Measurements from ENCODE around the gene CRLF1. TPM values are rescaled to one million over a fixed set of nuclear protein-coding genes. Genes with fewer than 3 reads are reported as not detected.
"Not testable (repeated sequence)": the region's sequence is repeated elsewhere in the genome, so short reads cannot be mapped to it uniquely, and the experiment has no call there.

CRLF1 gene
- polyA plus RNA-seq, 1 experiment: 5.6 TPM

DNA sequence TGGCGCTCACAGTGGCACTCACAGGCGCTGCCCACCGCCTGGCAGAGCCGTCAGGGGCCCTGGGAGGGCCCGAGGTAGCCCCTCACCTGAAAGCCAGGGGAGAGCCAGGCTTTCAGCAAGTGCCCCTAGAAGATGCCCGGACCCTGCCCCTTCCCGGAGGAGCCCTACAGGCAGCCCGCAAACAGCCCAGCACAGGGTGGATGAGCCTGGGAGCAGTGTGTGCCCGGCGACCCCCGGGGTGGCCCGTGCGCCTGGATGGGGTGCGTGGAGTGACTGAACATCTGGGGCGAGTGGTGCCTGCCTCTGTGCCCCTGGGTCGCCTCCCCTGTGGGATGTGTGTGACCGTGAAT lies 1.4 kb downstream of the CRLF1 start:
- DNase-seq (ENCODE audit: low read depth): no peak
- TF ChIP-seq, protein P1, sequence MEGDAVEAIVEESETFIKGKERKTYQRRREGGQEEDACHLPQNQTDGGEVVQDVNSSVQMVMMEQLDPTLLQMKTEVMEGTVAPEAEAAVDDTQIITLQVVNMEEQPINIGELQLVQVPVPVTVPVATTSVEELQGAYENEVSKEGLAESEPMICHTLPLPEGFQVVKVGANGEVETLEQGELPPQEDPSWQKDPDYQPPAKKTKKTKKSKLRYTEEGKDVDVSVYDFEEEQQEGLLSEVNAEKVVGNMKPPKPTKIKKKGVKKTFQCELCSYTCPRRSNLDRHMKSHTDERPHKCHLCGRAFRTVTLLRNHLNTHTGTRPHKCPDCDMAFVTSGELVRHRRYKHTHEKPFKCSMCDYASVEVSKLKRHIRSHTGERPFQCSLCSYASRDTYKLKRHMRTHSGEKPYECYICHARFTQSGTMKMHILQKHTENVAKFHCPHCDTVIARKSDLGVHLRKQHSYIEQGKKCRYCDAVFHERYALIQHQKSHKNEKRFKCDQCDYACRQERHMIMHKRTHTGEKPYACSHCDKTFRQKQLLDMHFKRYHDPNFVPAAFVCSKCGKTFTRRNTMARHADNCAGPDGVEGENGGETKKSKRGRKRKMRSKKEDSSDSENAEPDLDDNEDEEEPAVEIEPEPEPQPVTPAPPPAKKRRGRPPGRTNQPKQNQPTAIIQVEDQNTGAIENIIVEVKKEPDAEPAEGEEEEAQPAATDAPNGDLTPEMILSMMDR (IDR thresholded peaks at IDR 0.05; ENCODE audit: insufficient read depth, low read depth, low read length): no peak
- ChIA-PET CTCF (interaction anchor here (0.6 to 3.0 kb wide), 3 partner anchors 11 to 229 kb away, joined by 3 to 24 read pairs (median 4); no protein-coding TSS in a partner anchor), POLR2A (no interaction called here)
- H3K36me3 ChIP-seq (ENCODE audit: control insufficient read depth, insufficient read depth, low read length): no peaks in the 10 kb centered on the region
- peaks cover 34% of the 10 kb centered on the region for H3K27me3 ChIP-seq (ENCODE audit: control insufficient read depth, insufficient read depth, low read length)
- no peak overlapping the region for H3K4me3 ChIP-seq (ENCODE audit: low read depth, low read length)

DNA sequence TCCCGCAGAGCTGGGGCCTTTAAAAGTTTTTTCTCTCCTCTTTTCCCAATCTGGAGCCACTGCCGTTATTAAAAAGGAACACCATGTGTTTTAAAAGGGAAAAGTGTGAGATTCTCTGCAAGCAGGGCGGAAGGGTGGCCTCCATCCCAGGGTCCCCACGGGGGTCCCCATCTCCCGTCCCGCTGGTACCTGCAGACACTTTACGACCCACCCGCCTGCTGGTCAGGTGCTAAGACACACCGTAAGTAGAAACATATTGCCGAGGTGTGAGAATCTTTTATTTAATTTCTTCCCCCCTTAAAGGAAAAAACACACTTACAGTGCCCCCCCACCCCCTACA lies 1.8 kb downstream of the CRLF1 start:
- TF ChIP-seq, protein P1 (IDR thresholded peaks at IDR 0.05; ENCODE audit: insufficient read depth, low read depth, low read length): no peak
- Histone ChIP-seq H3K36me3 (ENCODE audit: control insufficient read depth, insufficient read depth, low read length) (no peaks in the 10 kb centered on the region), H3K4me3 (ENCODE audit: low read depth, low read length) (no peak overlapping the region), H3K27me3 (ENCODE audit: control insufficient read depth, insufficient read depth, low read length) (peaks cover 30% of the 10 kb centered on the region)
- ChIA-PET CTCF (interaction anchor here (0.6 to 3.0 kb wide), 3 partner anchors 10 to 229 kb away, joined by 3 to 24 read pairs (median 4); no protein-coding TSS in a partner anchor), POLR2A (no interaction called here)
- no peak for DNase-seq (ENCODE audit: low read depth)

DNA sequence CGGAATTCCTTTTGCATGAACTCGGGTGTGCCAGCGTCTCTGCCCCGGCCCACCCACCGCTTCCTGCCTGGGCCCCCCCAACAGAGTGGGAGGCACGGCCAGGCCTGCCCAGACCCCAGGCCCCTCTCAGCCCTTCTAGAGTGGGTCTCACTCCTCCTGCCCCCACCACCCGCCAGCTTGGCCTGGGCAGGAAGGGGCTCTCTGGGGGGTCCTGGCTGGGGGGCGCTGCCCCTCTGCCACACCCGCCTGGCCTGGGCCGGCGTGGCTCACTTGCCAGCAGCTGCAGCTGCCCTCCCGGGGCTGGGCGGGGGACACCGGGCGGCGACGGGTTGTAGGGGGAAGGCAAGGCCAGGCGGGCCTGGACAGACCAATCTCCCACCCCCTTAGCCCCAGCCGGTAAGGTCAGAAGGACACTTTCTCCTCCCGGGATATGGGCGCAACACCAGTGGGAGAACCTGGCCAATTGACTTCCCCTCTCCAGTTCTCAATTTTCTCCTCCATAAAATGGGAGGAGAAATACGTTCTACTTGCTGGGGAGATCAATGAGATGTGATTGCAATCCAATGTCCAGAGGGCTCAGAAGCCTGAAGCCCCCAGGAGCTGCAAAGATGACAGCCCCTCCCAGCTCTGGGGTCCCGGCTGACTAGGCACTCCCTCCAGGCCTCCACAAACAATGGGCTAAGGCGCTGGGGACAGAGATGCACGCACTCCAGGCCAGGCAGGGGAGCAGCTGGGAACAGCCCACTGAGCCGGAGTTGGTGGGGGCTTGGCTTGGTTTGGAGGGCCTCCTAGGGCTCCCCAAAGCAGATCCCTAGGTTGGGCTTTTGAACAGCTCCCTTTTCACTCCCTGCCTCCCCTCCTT lies 2.4 kb downstream of the CRLF1 start:
- H3K27me3 ChIP-seq (ENCODE audit: control insufficient read depth, insufficient read depth, low read length): peaks cover 28% of the 10 kb centered on the region
- DNase-seq (ENCODE audit: low read depth): no peak
- POLR2A ChIA-PET: no interaction called here

DNA sequence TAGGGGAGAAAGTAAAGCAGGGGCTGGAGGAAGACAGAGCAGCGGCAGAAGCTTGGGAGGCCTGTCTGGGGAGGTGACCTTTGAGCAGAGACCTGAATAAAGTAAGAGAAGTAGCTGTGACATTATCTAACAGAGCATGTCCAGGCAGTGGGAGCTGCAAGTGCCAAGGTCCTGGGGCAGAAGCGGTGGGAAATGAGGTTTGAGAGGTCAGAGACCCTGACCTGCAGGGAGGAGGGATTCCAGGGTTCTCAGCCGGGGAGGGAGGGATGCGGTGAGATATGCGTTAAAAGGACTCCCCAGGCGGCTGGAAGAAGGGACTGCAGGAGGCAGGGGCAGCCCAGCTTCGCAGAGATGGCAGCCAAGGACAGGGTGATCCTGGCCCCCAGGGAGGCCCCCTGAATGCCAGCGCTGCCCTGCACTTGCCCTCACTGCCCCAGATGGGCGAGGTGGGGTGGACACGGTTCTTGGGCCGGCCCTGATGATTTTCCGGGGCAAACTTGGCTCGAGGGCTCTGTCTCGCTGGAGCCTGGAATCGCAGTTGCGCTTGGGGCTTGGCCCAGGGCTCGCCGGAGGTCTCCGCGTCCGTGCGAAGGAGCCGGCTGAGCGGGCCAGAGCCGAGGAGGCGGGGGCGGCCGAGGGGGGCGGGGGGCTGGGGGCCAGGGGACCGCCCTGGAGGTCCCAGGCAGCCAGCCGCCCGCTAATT lies 3.2 kb downstream of the CRLF1 start:
- TF ChIP-seq, protein P1 (IDR thresholded peaks at IDR 0.05; ENCODE audit: insufficient read depth, low read depth, low read length): peak; percentile 31
- CTCF ChIA-PET: interaction anchor here (1.7 to 3.0 kb wide), 2 partner anchors 9 to 14 kb away, joined by 4 to 24 read pairs; no protein-coding TSS in a partner anchor
- POLR2A ChIA-PET: no interaction called here

More for the DNA sequence above, 2.4 kb downstream of the CRLF1 start:
- CTCF ChIA-PET: interaction anchor here (0.7 to 3.0 kb wide), 3 partner anchors 10 to 72 kb away, joined by 3 to 24 read pairs (median 4); no protein-coding TSS in a partner anchor
- TF ChIP-seq, protein P1 (IDR thresholded peaks at IDR 0.05; ENCODE audit: insufficient read depth, low read depth, low read length): no peak
- no peak overlapping the region for H3K4me3 ChIP-seq (ENCODE audit: low read depth, low read length)
- H3K36me3 ChIP-seq (ENCODE audit: control insufficient read depth, insufficient read depth, low read length): no peaks in the 10 kb centered on the region

DNA sequence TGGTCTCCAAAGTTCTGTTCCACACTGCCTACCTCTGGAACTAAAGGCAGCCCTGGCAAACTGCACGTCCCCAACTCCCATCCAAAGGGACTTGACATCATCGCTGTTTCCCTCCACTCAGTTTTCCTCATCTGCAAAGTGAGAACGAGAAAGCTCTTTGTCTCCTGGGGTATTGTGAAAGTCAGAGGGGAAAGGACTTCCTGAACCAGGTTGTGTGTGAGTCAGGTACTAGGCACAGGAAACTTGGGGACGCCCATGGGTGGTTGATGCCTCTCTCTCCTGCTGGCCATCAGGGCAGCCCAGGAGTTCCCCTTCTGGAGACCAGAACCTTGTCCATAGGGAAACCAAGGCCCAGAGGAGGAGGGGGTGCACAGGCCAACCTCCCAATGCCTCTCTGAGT lies 4.7 kb downstream of the CRLF1 start:
- ChIA-PET CTCF (no interaction called here), POLR2A (no interaction called here)
- TF ChIP-seq, protein P1 (IDR thresholded peaks at IDR 0.05; ENCODE audit: insufficient read depth, low read depth, low read length): no peak

More for the DNA sequence above, 3.2 kb downstream of the CRLF1 start:
- DNase-seq (ENCODE audit: low read depth): no peak
- Histone ChIP-seq H3K36me3 (ENCODE audit: control insufficient read depth, insufficient read depth, low read length) (no peaks in the 10 kb centered on the region), H3K4me3 (ENCODE audit: low read depth, low read length) (no peak overlapping the region), H3K27me3 (ENCODE audit: control insufficient read depth, insufficient read depth, low read length) (peaks cover 23% of the 10 kb centered on the region)

DNA sequence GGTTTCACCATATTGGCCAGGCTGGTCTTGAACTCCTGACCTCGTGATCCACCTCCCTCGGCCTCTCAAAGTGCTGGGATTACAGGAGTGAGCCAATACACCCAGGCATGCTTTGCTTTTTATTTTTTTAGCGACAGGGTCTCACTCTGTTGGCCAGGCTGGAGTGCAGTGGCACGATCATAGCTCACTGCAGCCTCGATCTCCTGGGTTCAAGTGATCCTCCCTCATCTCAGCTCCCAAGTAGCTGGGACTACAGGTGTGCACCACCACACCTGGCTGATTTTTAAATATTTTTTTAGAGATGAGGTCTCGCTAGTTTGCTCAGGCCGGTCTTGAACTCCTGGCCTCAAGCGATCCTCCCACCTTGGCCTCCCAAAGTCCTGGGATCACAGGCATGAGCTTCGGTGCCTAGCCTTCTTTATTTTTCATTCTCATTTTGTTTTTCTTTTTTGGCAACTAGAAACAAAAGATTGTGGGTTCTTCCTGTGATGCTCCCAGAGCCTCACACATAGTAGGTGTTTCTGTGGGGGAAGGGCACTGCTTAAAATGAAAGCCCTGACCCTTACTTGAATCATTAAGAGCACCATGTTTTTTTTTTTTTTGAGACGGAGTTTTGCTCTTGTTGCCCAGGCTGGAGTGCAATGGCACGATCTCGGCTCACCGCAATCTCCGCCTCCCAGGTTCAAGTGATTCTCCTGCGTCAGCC lies 5.8 kb downstream of the CRLF1 start:
- POLR2A ChIA-PET; H3K36me3 ChIP-seq (ENCODE audit: control insufficient read depth, insufficient read depth, low read length); DNase-seq (ENCODE audit: low read depth); H3K4me3 ChIP-seq (ENCODE audit: low read depth, low read length); H3K27me3 ChIP-seq (ENCODE audit: control insufficient read depth, insufficient read depth, low read length): not testable (repeated sequence)
- CTCF ChIA-PET: interaction anchor here (3.2 kb wide), 1 partner anchor 247 kb away, joined by 15 read pairs; no protein-coding TSS in a partner anchor

More for the DNA sequence above, 4.7 kb downstream of the CRLF1 start:
- DNase-seq (ENCODE audit: low read depth): no peak
- Histone ChIP-seq H3K27me3 (ENCODE audit: control insufficient read depth, insufficient read depth, low read length) (peaks cover 11% of the 10 kb centered on the region), H3K36me3 (ENCODE audit: control insufficient read depth, insufficient read depth, low read length) (no peaks in the 10 kb centered on the region), H3K4me3 (ENCODE audit: low read depth, low read length) (no peak overlapping the region)
